Mucosa of descending colon (tissue), 3 donors: Measurements from ENCODE around the gene NRROS. TPM values are rescaled to one million over a fixed set of nuclear protein-coding genes. Genes with fewer than 3 reads are reported as not detected.
"Not testable (repeated sequence)": the region's sequence is repeated elsewhere in the genome, so short reads cannot be mapped to it uniquely, and the experiment has no call there.

Experiments used
- ATAC-seq: fragments of 200-7000 bp; cut with Tn5 transposase; one replicate; pipeline ENCODE4 v1.9.1; 2020; ENCODE audit warnings: mild to moderate bottlenecking, moderate library complexity
- DNase-seq, 3 donors: peaks; one replicate each; pipeline ENCODE4 v3.0.0-alpha.2; 2020
- H3K36me3 ChIP-seq: fragments of 200-600 bp; one replicate; pipeline ENCODE4 v1.8.0; 2021; ENCODE audit warnings: low read depth, mild to moderate bottlenecking
- H3K4me1 ChIP-seq: fragments of 200-600 bp; one replicate; pipeline ENCODE4 v1.8.0; 2021; ENCODE audit warnings: low read depth, mild to moderate bottlenecking
- H3K4me3 ChIP-seq: fragments of 200-600 bp; one replicate; pipeline ENCODE4 v1.8.0; 2021; ENCODE audit warnings: mild to moderate bottlenecking
- H3K9me3 ChIP-seq: fragments of 200-600 bp; one replicate; pipeline ENCODE4 v1.8.0; 2021; ENCODE audit warnings: mild to moderate bottlenecking
- intact Hi-C, 2 donors: fragments of 100-400 bp; cut with DNase I in 1 of 2; cut with micrococcal nuclease in 1 of 2; formaldehyde crosslinking; loops; one replicate each; pipeline versions ENCODE4 v1.11.0 to v1.11.1; 2022; cut with DNase I, micrococcal nuclease
- total RNA-seq, 3 donors: library from RNA; stranded (reverse); fragmentation: NEBNext Ultra II Directional in 2 of 3; extraction: Animal tissue kit (Norgen Biotek cat#: 25700) in 2 of 3; gene quantifications; one replicate each; pipeline versions ENCODE4 v1.2.1 to v1.2.4, GENCODE V29; 2021 to 2023
- TF ChIP-seq, protein P1 (sequence below): fragments of 200-600 bp; IDR thresholded peaks from one replicate; pipeline ENCODE4 v1.8.0; 2022; ENCODE audit warnings: antibody characterized with exemption, mild to moderate bottlenecking
- donor health status: DM: no; HTN: no; CAD: no; lungs with moderate emphysema.
- donor health status: DM: no; HTN: no; CAD: no.
- donor health status: DM: no; HTN: yes; CAD: no.

The NRROS gene
- total RNA-seq, 3 donors from 2014 or later = 1.1 to 6.0 (median 5.4) TPM

DNA sequence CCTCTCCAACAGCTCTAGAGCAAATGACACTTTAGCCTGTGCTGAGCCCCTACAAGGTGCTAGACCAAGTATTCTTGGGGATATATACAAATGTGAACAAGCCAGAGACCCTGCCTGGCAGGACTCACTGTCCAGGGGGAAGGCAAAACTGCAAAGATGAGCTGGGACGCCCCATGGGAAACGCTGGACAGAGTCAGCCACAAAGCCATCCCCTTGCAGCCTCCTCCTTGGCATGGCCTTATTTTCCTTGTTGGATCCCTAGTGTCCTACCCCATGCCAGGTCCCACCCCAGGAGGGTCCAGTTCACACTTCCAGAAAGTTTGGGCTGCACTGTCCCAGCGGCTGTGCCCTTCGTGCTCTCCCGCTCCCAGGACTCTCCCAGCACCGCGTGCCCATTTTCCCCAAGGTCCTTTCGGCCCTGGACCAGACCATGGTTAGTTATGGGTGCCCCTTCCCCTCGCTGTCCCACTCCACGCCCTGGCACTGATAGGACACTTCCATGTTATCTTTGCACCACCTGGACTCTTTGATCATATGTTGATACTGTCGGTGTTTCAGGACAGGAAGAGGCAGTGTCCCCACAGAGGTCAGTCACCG, 5.8 kb upstream of the NRROS start:
- DNase-seq = no peak
- TF ChIP-seq, protein P1, sequence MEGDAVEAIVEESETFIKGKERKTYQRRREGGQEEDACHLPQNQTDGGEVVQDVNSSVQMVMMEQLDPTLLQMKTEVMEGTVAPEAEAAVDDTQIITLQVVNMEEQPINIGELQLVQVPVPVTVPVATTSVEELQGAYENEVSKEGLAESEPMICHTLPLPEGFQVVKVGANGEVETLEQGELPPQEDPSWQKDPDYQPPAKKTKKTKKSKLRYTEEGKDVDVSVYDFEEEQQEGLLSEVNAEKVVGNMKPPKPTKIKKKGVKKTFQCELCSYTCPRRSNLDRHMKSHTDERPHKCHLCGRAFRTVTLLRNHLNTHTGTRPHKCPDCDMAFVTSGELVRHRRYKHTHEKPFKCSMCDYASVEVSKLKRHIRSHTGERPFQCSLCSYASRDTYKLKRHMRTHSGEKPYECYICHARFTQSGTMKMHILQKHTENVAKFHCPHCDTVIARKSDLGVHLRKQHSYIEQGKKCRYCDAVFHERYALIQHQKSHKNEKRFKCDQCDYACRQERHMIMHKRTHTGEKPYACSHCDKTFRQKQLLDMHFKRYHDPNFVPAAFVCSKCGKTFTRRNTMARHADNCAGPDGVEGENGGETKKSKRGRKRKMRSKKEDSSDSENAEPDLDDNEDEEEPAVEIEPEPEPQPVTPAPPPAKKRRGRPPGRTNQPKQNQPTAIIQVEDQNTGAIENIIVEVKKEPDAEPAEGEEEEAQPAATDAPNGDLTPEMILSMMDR = no peak
- H3K36me3 ChIP-seq = no peaks in the 10 kb centered on the region
- no peak for ATAC-seq
- no peaks in the 10 kb centered on the region for H3K9me3 ChIP-seq
- H3K4me3 ChIP-seq = no peak overlapping the region
- intact Hi-C loops = no loop called here
- peaks cover 11% of the 10 kb centered on the region for H3K4me1 ChIP-seq

DNA sequence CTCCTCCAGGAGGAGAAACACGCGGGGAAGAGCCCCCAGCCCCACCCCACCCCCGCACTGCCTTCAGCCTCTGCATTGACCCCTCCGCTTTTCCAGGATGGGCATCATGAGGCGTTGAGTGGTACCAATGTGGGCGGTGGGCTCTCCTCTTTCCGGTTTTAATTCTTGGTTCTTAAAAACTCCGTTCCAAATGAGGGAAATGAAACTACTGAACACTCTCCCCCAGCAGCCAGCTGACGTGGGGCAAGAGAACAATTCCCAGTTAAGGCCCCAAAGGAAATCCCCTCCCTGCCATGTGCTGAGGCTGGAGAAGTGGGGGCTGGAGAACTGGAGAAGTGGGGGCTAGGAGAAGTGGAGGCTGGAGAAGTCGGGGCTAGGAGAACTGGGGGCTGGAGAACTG, 5.3 kb upstream of the NRROS start:
- H3K9me3 ChIP-seq = no peaks in the 10 kb centered on the region
- H3K36me3 ChIP-seq = no peaks in the 10 kb centered on the region
- TF ChIP-seq, protein P1 = no peak
- peaks cover 11% of the 10 kb centered on the region for H3K4me1 ChIP-seq
- DNase-seq (no peak), ATAC-seq (no peak)
- intact Hi-C loops = no loop called here
- H3K4me3 ChIP-seq = no peak overlapping the region

DNA sequence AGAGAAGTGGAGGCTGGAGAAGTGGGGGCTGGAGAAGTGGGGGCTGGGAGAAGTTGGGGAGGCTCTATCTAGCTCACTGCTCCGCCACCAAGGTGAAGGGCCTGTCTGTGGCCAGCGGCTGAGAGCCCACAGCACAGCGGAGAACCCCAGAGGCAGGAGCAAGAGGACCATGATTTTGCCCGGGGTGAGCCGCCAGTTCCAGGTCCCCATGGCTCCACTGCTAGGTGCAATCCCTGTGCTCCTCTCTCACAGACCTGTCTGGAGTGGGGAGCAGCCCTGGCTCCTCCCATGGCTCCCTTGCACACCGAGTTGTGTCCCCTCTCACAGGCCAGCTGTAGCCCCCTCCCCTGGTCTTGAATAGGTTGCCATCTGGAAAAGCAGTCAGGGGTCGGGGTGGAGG, 4.7 kb upstream of the NRROS start:
- intact Hi-C loops = no loop called here
- TF ChIP-seq, protein P1 = no peak
- ATAC-seq (no peak), DNase-seq (no peak)
- H3K36me3 ChIP-seq = no peaks in the 10 kb centered on the region
- H3K9me3 ChIP-seq = no peaks in the 10 kb centered on the region
- H3K4me1 ChIP-seq = peaks cover 7% of the 10 kb centered on the region
- H3K4me3 ChIP-seq = no peak overlapping the region

DNA sequence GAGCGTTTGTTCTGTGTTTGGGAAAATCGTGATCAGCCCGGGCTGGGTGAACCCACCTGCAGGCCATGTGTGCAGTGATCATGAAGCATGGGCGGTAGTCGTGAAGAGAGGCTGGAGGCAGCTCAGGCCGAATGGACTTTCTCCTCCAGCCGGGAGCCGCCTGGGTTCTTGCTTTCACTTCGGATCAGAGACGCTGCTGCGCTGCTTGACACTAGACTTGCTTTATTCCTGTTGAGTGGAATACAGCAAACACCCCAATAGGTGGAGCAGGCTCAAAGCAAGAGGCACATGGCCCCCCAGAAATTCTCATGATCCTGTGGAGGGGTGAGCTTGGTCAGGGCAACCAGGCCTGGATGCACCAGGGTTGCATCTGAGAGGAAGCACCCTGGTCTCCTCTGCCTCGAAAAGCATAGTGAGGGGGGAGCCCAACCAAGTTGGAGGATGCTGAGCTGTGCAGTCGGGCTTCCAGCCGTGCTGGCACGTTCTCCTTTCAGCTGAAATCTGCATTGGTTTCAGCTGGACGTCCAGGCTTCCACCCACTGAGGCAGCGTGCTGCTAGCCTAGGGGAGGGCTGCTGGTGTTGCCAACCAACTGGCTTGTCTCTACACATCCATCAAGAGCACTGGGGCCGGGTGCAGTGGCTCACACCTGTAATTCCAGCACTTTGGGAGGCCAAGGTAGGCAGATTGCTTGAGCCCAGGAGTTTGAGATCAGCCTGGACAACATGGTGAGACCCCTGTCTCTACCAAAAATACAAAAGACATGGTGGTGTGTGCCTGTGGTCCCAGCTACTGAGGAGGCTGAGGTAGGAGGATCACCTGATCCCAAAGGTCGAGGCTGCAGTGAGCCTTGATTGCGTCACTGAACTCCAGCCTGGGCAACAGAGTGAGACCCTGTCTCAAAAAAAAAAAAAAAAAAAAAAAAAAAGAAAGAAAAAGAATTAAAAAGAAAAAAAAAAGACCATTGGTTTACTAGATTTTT, 2.8 kb upstream of the NRROS start:
- Histone ChIP-seq H3K4me1 (peaks cover 2% of the 10 kb centered on the region), H3K36me3 (no peaks in the 10 kb centered on the region), H3K9me3 (no peaks in the 10 kb centered on the region), H3K4me3 (no peak overlapping the region)
- TF ChIP-seq, protein P1 = no peak
- intact Hi-C loops = no loop called here
- ATAC-seq = no peak
- no peak for DNase-seq

DNA sequence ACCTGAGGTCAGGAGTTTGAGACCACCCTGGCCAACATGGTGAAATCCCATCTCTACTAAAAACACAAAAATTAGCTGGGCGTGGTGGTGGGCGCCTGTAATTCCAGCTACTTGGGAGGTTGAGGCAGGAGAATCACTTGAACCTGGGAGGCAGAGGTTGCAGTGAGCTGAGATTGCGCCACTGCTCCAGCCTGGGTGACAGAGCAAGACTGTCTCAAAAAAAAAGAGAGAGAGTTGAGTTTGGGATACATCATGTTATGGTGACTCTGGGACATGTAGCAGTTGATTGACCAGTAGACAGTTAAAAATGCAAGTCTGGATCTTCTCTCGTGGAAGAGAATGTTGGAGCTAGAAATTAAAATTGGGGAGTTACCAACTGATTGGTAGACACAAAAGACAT, 1.6 kb upstream of the NRROS start:
- H3K36me3 ChIP-seq, ATAC-seq, H3K9me3 ChIP-seq, H3K4me3 ChIP-seq, H3K4me1 ChIP-seq, DNase-seq, intact Hi-C loops: not testable (repeated sequence)

DNA sequence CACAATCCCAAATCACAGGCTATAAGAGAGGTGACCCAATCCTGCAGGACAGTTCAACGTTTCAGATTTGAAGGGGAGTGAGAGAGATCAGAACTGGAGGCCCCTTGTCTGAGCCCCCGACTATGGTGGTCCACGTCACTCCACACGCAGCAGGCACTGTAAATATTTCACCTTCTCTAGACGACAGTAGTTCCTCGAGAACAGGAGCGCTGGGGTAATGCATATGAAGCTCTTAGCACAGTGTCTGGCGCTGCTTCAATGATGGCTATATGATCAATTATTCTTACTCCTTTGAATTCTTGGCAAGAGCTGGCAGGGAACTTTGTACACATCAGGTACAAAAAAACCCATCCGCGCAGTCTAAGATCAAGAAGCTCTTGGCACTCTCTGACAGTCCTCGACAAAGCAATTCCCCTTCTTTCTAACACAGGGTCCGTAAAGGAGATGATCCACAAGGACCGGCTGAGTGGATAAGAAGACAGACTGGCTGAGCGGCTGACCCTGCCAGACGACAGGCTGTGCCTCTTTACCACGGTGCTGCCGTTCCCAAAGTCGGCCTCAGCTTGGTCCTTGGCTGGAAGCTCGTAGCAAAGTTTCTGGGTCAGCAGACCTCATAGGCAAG, 522 bp upstream of the NRROS start:
- no peaks in the 10 kb centered on the region for H3K36me3 ChIP-seq
- intact Hi-C loops = no loop called here
- DNase-seq = no peak
- TF ChIP-seq, protein P1 = no peak
- H3K4me1 ChIP-seq = no peaks in the 10 kb centered on the region
- peak; percentile 12 for ATAC-seq
- H3K4me3 ChIP-seq = no peak overlapping the region
- no peaks in the 10 kb centered on the region for H3K9me3 ChIP-seq
